SH-SY5Y (cell line): Measurements from ENCODE around the gene ANAPC15.

Experiments
- GATA2 ChIP-seq: IDR thresholded peaks from 2 replicates; pipeline ENCODE4 v1.6.1; 2011; ENCODE audit warnings: mild to moderate bottlenecking, low read depth, low read length
- GATA3 ChIP-seq: IDR thresholded peaks from 2 replicates; pipeline ENCODE4 v1.6.1; 2011; ENCODE audit warnings: low read depth, mild to moderate bottlenecking, low read length, moderate library complexity

GRCh38 chr11:72114570-72114969 lies 2.1 kb upstream of the ANAPC15 start:
- no peak for TF ChIP-seq GATA3
- TF ChIP-seq GATA2: no peak
